Neutrophil (primary cell): ENCODE data around the gene TGM2.

Experiments
- H3K27ac ChIP-seq: fragments of 200-600 bp; sonication (generic); 2 replicates; pipeline ENCODE4 v1.5.1; 2016; ENCODE audit warnings: mild to moderate bottlenecking, moderate library complexity
- H3K27me3 ChIP-seq: fragments of 200-600 bp; sonication (generic); 2 replicates; pipeline ENCODE4 v1.6.0; 2016; ENCODE audit warnings: mild to moderate bottlenecking
- H3K36me3 ChIP-seq: fragments of 200-600 bp; sonication (generic); 2 replicates; pipeline ENCODE4 v1.5.1; 2017
- H3K4me1 ChIP-seq, 2 experiments: fragments of 200-600 bp in 1 of 2; sonication (generic) in 1 of 2; 1 replicate in 1 of 2; 2 replicates in 1 of 2; pipeline versions ENCODE4 v1.5.1 to v1.6.1; 2013 to 2016; ENCODE audit warnings: low read depth in 1 of 2, low read length in 1 of 2, mild to moderate bottlenecking in 1 of 2, moderate library complexity in 1 of 2; ENCODE audit not compliant: control insufficient read depth in 1 of 2, insufficient read depth in 1 of 2
- H3K4me3 ChIP-seq, 2 experiments: fragments of 200-600 bp in 1 of 2; sonication (generic) in 1 of 2; 1 replicate in 1 of 2; 2 replicates in 1 of 2; pipeline ENCODE4 v1.5.1; 2013 to 2016; ENCODE audit warnings: low read depth in 1 of 2, low read length in 1 of 2, mild to moderate bottlenecking in 1 of 2, moderate library complexity in 1 of 2
- H3K9me3 ChIP-seq: fragments of 200-600 bp; sonication (generic); 2 replicates; pipeline ENCODE4 v1.5.1; 2016
- TF ChIP-seq, protein P1 (sequence below): fragments of 200-600 bp; sonication (generic); IDR thresholded peaks from 2 replicates; pipeline ENCODE4 v1.5.1; 2016; ENCODE audit warnings: antibody characterized with exemption

Gene TGM2

DNA sequence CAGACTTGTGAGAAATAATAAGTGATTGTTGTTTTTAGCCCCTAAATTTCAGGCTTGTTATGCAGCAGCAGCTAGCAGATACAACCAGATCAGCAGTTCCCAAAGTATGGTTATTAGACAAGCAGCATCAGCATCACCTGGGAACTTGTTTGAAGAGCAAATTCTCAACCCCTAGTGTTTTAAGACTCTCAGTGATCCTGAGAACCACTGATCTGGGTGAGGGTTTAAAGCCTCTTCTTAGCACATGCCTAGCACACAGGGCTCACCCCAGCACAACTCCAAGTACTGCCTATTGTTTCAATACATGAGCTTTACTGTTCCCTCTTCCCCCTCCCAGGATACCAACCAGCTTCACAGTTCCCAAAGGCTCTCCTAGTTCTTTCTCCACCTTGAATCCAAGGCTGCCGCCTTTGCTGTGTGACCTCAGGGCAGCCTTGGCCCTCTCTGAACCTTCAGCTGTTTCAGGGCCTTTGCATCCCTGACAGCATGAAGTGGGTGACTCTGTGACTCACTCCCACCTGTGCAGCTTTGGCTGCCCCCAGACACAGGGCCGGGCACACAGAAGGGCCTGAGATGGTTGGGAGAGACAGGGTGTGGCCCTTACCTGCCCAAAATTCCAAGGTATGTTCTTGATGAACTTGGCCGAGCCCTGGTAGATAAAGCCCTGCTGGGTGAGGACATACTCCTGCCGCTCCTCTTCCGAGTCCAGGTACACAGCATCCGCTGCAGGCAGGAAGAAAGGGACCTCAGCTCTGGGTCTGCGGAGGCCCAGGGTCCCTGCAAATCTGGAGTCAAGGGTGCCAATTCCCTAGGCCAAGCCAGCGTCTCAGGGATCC lies 14.5 kb downstream of the TGM2 start:
- H3K4me1 ChIP-seq, result peaks cover 8 to 13% of the 10 kb centered on the region in 2 experiments
- TF ChIP-seq, protein P1, sequence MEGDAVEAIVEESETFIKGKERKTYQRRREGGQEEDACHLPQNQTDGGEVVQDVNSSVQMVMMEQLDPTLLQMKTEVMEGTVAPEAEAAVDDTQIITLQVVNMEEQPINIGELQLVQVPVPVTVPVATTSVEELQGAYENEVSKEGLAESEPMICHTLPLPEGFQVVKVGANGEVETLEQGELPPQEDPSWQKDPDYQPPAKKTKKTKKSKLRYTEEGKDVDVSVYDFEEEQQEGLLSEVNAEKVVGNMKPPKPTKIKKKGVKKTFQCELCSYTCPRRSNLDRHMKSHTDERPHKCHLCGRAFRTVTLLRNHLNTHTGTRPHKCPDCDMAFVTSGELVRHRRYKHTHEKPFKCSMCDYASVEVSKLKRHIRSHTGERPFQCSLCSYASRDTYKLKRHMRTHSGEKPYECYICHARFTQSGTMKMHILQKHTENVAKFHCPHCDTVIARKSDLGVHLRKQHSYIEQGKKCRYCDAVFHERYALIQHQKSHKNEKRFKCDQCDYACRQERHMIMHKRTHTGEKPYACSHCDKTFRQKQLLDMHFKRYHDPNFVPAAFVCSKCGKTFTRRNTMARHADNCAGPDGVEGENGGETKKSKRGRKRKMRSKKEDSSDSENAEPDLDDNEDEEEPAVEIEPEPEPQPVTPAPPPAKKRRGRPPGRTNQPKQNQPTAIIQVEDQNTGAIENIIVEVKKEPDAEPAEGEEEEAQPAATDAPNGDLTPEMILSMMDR, result no peak
- no peaks in the 10 kb centered on the region for H3K36me3 ChIP-seq
- no peak overlapping the region for H3K27ac ChIP-seq
- H3K4me3 ChIP-seq, result no peak overlapping the region
- peaks cover 6% of the 10 kb centered on the region for H3K27me3 ChIP-seq
- H3K9me3 ChIP-seq, result no peaks in the 10 kb centered on the region

DNA sequence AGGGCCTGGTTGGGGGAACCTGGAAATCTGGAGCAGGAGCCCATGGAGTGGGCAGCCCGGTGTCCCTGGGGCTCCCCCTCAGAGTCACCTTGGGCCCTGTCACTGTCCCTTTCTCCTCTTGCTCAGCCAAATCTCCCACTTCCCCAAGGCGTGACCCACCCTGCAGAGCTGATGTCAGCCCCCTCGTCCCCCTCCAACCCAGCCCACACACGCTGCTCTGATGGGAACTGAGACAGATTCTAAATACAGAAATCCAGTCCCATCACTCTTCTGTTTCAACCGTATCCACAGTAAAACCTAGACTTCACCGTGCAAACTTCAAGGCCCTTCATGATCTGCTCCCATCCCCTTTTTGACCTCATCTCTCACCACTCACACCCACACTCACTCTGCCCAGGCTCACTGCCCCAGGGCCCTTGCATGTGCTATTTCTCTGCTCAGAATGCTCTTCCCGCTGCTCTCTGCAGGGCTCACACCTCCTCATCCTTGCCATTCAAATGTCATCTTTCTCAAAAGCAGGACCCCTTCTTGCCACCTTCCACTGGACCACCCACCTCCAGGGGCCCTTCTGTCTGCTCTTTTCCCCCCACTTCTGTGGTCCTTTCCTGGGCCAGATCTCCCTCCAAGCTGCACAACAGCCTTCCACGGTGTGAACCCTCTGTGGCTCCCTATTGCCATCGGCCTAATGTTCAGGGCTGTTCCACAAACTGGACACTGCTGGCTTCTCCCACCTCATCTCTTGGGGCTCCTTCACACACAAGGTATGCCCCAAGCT lies 16.6 kb downstream of the TGM2 start:
- no peaks in the 10 kb centered on the region for H3K9me3 ChIP-seq
- peaks cover 6% of the 10 kb centered on the region for H3K27me3 ChIP-seq
- no peak overlapping the region for H3K4me3 ChIP-seq
- H3K27ac ChIP-seq, result no peak overlapping the region
- H3K4me1 ChIP-seq, result peaks cover 8 to 13% of the 10 kb centered on the region in 2 experiments
- H3K36me3 ChIP-seq, result no peaks in the 10 kb centered on the region
- TF ChIP-seq, protein P1, result no peak

DNA sequence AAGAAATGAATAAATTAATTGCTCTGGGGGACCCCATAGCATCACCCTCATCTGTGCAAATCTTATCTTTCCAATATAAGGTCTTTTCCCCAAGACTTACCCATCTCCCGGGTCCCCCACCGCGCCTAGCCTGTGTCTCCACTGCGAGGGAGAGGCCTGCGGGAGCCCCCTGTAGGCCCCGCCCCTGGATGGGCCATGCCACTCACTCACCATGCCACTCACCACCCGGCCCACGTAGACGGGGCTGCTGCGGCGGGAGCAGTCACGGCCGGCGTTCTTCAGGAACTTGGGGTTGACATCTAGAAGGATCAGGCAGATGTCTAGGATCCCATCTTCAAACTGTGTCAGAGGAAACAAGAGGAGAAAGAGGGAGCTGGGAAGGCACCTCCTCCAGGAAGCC lies 17.3 kb downstream of the TGM2 start:
- Histone ChIP-seq H3K27me3 (peaks cover 2% of the 10 kb centered on the region), H3K4me1 (peaks cover 7 to 10% of the 10 kb centered on the region in 2 experiments), H3K9me3 (no peaks in the 10 kb centered on the region), H3K27ac (no peak overlapping the region), H3K36me3 (no peaks in the 10 kb centered on the region), H3K4me3 (no peak overlapping the region)
- TF ChIP-seq, protein P1, result no peak

DNA sequence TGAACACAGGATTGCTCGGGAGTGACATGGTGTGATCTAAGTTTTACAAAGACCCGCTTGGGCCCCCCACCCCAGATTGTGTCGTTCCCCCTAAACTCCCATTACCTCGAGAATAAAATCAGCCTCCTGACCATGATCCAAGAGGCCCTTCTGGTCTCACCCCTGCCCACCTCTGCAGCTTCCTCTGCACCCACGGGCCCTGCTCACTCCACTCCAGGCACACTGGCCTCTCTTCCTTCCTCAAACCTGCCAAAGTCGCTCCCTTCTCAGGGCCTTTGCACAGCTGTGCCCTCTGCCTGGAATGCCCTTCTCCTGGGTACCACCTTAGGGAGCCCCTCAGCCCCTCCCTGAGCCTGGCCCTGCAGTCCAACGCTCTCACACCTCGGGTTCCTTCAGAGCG lies 17.9 kb downstream of the TGM2 start:
- Histone ChIP-seq H3K36me3 (no peaks in the 10 kb centered on the region), H3K9me3 (no peaks in the 10 kb centered on the region), H3K4me1 (peaks cover under 1 to 4% of the 10 kb centered on the region in 2 experiments), H3K27me3 (no peaks in the 10 kb centered on the region), H3K27ac (no peak overlapping the region), H3K4me3 (no peak overlapping the region)
- TF ChIP-seq, protein P1, result no peak

DNA sequence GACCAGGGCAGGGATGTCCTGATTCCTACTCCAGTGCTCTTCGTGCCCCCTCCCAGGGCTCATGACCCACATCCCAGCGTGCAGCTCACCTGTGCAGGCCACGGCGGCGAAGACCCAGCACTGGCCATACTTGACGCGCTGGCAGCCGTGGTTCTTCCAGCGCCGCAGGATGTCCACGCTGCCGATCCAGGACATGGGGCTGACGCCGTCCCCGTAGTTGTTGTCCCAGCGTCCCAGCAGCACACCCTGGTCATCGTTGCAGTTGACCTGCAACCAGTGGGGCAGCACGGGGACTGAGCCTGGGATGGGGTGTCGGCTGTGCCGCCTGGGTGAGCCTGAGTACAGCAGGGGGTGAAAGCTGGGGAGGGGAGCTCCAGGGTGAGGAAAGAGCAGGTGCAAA lies 18.4 kb downstream of the TGM2 start:
- no peaks in the 10 kb centered on the region for H3K27me3 ChIP-seq
- H3K4me1 ChIP-seq, result no peaks in the 10 kb centered on the region
- no peaks in the 10 kb centered on the region for H3K9me3 ChIP-seq
- H3K36me3 ChIP-seq, result no peaks in the 10 kb centered on the region
- no peak overlapping the region for H3K27ac ChIP-seq
- no peak overlapping the region for H3K4me3 ChIP-seq
- TF ChIP-seq, protein P1, result no peak
